ENCODE measurements around the gene SEPTIN5.

The SEPTIN5 gene

GRCh38 chr22:19731361-19732135 is 17.2 kb downstream of the SEPTIN5 start:
- Histone ChIP-seq H3K9me3 (ENCODE audit: severe bottlenecking) (no peaks in the 10 kb centered on the region), H3K4me3 (ENCODE audit: low read depth, low read length) (no peak overlapping the region), H3K27ac (no peak overlapping the region), H3K36me3 (no peaks in the 10 kb centered on the region), H3K27me3 (ENCODE audit: insufficient read depth, low read depth, severe bottlenecking) (no peaks in the 10 kb centered on the region)
- TF ChIP-seq CTCF (IDR thresholded peaks at IDR 0.05; ENCODE audit: low read depth, low read length) = no peak
- DNase-seq = no peak

GRCh38 chr22:19732403-19733113 is 18.3 kb downstream of the SEPTIN5 start:
- Histone ChIP-seq H3K9me3 (ENCODE audit: severe bottlenecking) (no peaks in the 10 kb centered on the region), H3K36me3 (no peaks in the 10 kb centered on the region), H3K27ac (no peak overlapping the region), H3K4me3 (ENCODE audit: low read depth, low read length) (no peak overlapping the region), H3K27me3 (ENCODE audit: insufficient read depth, low read depth, severe bottlenecking) (no peaks in the 10 kb centered on the region)
- no peak for TF ChIP-seq CTCF (IDR thresholded peaks at IDR 0.05; ENCODE audit: low read depth, low read length)
- DNase-seq = no peak

- H3K9me3 ChIP-seq (ENCODE audit: severe bottlenecking) = no peaks in the 10 kb centered on the region
- no peak for DNase-seq
- H3K27me3 ChIP-seq (ENCODE audit: insufficient read depth, low read depth, severe bottlenecking) = no peaks in the 10 kb centered on the region
- TF ChIP-seq CTCF (IDR thresholded peaks at IDR 0.05; ENCODE audit: low read depth, low read length) = no peak
- no peak overlapping the region for H3K27ac ChIP-seq
- no peak overlapping the region for H3K4me3 ChIP-seq (ENCODE audit: low read depth, low read length)
- no peaks in the 10 kb centered on the region for H3K36me3 ChIP-seq
Observed at GRCh38 chr22:19733755-19734154, 19.5 kb downstream of the SEPTIN5 start.

GRCh38 chr22:19734163-19734562 is 19.9 kb downstream of the SEPTIN5 start:
- no peak for DNase-seq
- Histone ChIP-seq H3K4me3 (ENCODE audit: low read depth, low read length) (no peak overlapping the region), H3K36me3 (no peaks in the 10 kb centered on the region), H3K9me3 (ENCODE audit: severe bottlenecking) (no peaks in the 10 kb centered on the region), H3K27ac (no peak overlapping the region), H3K27me3 (ENCODE audit: insufficient read depth, low read depth, severe bottlenecking) (no peaks in the 10 kb centered on the region)
- no peak for TF ChIP-seq CTCF (IDR thresholded peaks at IDR 0.05; ENCODE audit: low read depth, low read length)

GRCh38 chr22:19734837-19735382 is 20.6 kb downstream of the SEPTIN5 start:
- DNase-seq = no peak
- H3K9me3 ChIP-seq (ENCODE audit: severe bottlenecking) = no peaks in the 10 kb centered on the region
- no peak for TF ChIP-seq CTCF (IDR thresholded peaks at IDR 0.05; ENCODE audit: low read depth, low read length)
- H3K27me3 ChIP-seq (ENCODE audit: insufficient read depth, low read depth, severe bottlenecking) = no peaks in the 10 kb centered on the region
- no peak overlapping the region for H3K27ac ChIP-seq
- no peak overlapping the region for H3K4me3 ChIP-seq (ENCODE audit: low read depth, low read length)
- H3K36me3 ChIP-seq = no peaks in the 10 kb centered on the region
